Activated CD8-positive, alpha-beta memory T cell treated with anti-CD3 and anti-CD28 coated beads for 36 hours (primary cell): ENCODE measurements around the gene AIG1. TPM values are rescaled to one million over a fixed set of nuclear protein-coding genes. Genes with fewer than 3 reads are reported as not detected.
"Not testable (repeated sequence)": the region's sequence is repeated elsewhere in the genome, so short reads cannot be mapped to it uniquely, and the experiment has no call there.

Experiments
- CTCF ChIA-PET: fragments of 350-600 bp; sonication (Branson Sonifier 250); formaldehyde crosslinking; loops from one replicate; lab custom pipeline; 2021; ENCODE audit warnings: antibody characterized with exemption; lab: Charles Lee
- POLR2A ChIA-PET: fragments of 350-600 bp; sonication (Branson Sonifier 250); formaldehyde crosslinking; loops from one replicate; lab custom pipeline; 2021; ENCODE audit warnings: antibody characterized with exemption; lab: Charles Lee
- total RNA-seq, 2 experiments: library from RNA; stranded (reverse); gene quantifications; one replicate each; pipeline ENCODE4 v1.2.3, GENCODE V29; 2021

The AIG1 gene
- total RNA-seq, 2 experiments from 2014 or later = 11.1 to 11.2 TPM

GRCh38 chr6:143241911-143242310, 181.2 kb downstream of the AIG1 start:
- POLR2A ChIA-PET = no interaction called here
- CTCF ChIA-PET = no interaction called here

GRCh38 chr6:143243786-143244185, 183.1 kb downstream of the AIG1 start:
- ChIA-PET POLR2A (no interaction called here), CTCF (no interaction called here)

GRCh38 chr6:143245656-143246055, 185.0 kb downstream of the AIG1 start:
- POLR2A ChIA-PET = no interaction called here
- CTCF ChIA-PET = no interaction called here

GRCh38 chr6:143246166-143246775, 185.6 kb downstream of the AIG1 start:
- CTCF ChIA-PET, POLR2A ChIA-PET: not testable (repeated sequence)

GRCh38 chr6:143247586-143247985, 186.9 kb downstream of the AIG1 start:
- CTCF ChIA-PET = no interaction called here
- POLR2A ChIA-PET = no interaction called here

GRCh38 chr6:143248359-143248758, 187.7 kb downstream of the AIG1 start:
- POLR2A ChIA-PET = no interaction called here
- CTCF ChIA-PET = no interaction called here

GRCh38 chr6:143251288-143251687, 190.6 kb downstream of the AIG1 start:
- ChIA-PET POLR2A (no interaction called here), CTCF (no interaction called here)

GRCh38 chr6:143252961-143253360, 192.3 kb downstream of the AIG1 start:
- POLR2A ChIA-PET = no interaction called here
- CTCF ChIA-PET = no interaction called here

- POLR2A ChIA-PET = no interaction called here
- CTCF ChIA-PET = no interaction called here
These were observed 192.9 kb downstream of the AIG1 start for GRCh38 chr6:143253586-143253985.

- POLR2A ChIA-PET = no interaction called here
- CTCF ChIA-PET = interaction anchor here (1.3 kb wide), 1 partner anchor 26 kb away, joined by 3 read pairs; no protein-coding TSS in a partner anchor
These were observed 198.3 kb downstream of the AIG1 start for GRCh38 chr6:143258945-143259344.

GRCh38 chr6:143260857-143261256, 200.2 kb downstream of the AIG1 start:
- ChIA-PET POLR2A (no interaction called here), CTCF (no interaction called here)

- ChIA-PET POLR2A (interaction anchor here (0.6 kb wide), 1 partner anchor 24 kb away, joined by 3 read pairs; no protein-coding TSS in a partner anchor), CTCF (interaction anchor here (0.7 kb wide), 1 partner anchor 24 kb away, joined by 3 read pairs; no protein-coding TSS in a partner anchor)
These were observed 201.3 kb downstream of the AIG1 start for GRCh38 chr6:143261899-143262436.

GRCh38 chr6:143262859-143263258, 202.2 kb downstream of the AIG1 start:
- CTCF ChIA-PET = no interaction called here
- POLR2A ChIA-PET = no interaction called here

- ChIA-PET CTCF (no interaction called here), POLR2A (no interaction called here)
These were observed 203.7 kb downstream of the AIG1 start for GRCh38 chr6:143264379-143264778.

- CTCF ChIA-PET = no interaction called here
- POLR2A ChIA-PET = no interaction called here
These were observed 204.5 kb downstream of the AIG1 start for GRCh38 chr6:143264986-143265764.

- ChIA-PET POLR2A (no interaction called here), CTCF (no interaction called here)
These were observed 207.1 kb downstream of the AIG1 start for GRCh38 chr6:143267760-143268159.

- POLR2A ChIA-PET = no interaction called here
- CTCF ChIA-PET = no interaction called here
These were observed 207.8 kb downstream of the AIG1 start for GRCh38 chr6:143268439-143268838.

- CTCF ChIA-PET = no interaction called here
- POLR2A ChIA-PET = no interaction called here
These were observed 209.3 kb downstream of the AIG1 start for GRCh38 chr6:143270026-143270425.

- CTCF ChIA-PET = no interaction called here
- POLR2A ChIA-PET = no interaction called here
These were observed 210.3 kb downstream of the AIG1 start for GRCh38 chr6:143271024-143271423.

- ChIA-PET CTCF (no interaction called here), POLR2A (no interaction called here)
These were observed 215.7 kb downstream of the AIG1 start for GRCh38 chr6:143276436-143276835.

- ChIA-PET CTCF (no interaction called here), POLR2A (no interaction called here)
These were observed 218.7 kb downstream of the AIG1 start for GRCh38 chr6:143279385-143279784.
